CD1c-positive myeloid dendritic cell (primary cell): Measurements from ENCODE around the gene ARHGAP23.
"Not testable (repeated sequence)": the region's sequence is repeated elsewhere in the genome, so short reads cannot be mapped to it uniquely, and the experiment has no call there.

ENCODE experiments used
- DNase-seq: peaks from one replicate; pipeline ENCODE4 v3.0.0-alpha.2; 2016; ENCODE audit errors: extremely low spot score

ARHGAP23 gene

DNA sequence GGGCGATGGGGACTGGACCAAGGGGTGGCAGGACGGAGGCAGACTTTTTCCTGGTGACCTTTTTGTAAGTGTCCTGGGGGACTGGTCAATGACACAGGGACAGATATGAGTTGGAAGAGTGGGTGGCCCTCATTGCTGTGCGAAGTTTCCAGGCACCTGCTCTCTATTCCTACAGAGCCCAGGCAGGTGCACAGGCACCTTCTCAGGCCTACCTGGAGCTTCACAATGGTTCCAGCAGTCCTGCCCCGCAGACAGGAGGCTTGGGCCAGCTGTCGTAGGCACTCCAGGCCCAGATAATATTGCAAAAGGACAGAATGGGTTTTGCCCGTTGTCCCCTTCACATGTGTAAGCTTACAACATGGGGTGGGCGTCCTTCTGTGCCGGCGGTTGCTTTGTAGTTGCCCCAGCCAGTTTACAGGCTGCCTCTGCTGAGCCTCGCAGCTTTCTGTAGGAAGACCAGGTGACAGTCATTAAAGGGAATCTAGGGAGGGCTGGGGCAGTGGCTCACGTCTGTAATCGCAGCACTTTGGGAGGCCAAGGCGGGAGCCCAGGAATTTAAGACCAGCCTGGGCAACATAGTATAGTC, 84.3 kb downstream of the ARHGAP23 start:
- DNase-seq, result no peak

DNA sequence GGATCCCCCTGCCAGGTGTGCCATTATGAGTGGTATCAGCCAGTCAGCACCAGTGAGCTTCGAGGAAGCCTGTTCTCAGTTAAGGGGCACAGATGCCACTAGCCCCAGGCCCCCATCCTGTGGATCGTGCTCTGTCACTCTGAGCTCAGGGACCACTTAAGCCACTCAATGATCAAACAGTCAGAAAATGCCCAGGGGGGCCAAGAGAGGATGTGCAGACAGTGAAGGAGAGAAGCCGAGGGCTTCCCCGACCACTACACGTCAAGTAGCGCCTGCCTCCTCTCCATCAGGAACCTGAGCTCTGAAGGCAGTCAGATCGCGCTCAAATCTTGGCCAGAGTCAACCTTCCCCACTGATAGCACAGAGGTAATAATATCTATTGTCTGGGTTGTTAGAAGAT, 98.3 kb downstream of the ARHGAP23 start:
- not testable (repeated sequence) for DNase-seq

DNA sequence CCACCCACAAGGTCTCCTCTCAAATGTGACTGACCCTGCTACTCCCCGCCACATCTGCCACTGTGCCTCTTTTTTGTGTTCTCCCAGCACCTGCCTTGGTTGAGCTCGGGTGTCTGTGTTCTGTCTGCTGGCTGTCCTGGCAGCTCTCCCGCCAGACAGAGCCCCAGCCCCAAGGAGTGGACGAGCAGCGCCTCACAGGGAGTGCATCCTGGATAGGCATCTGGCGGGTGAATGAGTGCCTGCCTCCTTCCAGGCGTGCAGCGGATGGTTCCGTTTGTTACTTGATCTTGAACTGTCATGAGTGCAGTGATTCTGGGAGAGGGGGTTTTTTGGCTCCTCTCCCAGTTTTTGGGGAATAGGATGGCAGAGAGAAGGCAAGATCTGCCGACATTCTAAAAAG, 99.9 kb downstream of the ARHGAP23 start:
- not testable (repeated sequence) for DNase-seq

DNA sequence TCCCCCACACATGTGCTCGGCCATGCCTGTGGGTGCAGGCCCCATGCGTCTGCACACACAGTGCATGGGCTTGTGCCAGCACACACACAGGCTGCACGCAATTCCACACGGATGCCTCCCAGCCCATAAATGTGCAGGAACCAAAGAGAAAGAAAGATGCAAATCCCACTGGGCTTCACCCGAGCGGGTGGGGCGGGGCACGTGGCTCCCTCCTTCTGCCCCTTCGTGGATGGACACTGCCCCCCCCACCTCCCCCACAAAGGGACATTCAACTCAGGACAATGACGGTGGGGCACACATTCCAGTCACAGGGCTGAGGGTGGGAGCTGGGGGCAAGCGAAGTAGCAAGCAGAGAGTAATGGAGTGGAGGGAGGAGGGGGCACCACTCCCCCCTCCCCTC, 102.6 kb downstream of the ARHGAP23 start:
- not testable (repeated sequence) for DNase-seq

DNA sequence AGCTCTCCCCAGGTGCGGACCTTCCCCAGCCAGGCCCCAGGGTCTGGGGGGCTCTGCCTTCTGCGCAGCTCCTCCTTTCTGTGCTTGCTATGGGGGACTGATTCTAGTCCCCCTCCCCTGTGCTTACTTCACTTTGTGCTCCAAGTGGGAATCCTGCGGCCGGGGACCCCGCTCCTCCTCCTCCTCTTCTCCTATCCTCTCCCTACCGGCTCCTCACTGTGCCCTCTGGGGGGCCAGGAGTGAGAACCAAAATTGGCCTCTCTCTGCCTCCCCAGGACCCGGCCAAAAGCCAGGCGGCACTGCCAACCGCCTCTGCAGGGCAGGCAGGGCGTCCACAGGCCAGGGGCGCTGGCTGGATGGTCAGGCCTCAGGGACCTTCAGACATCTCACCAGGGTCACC, 103.5 kb downstream of the ARHGAP23 start:
- DNase-seq, result not testable (repeated sequence)

DNA sequence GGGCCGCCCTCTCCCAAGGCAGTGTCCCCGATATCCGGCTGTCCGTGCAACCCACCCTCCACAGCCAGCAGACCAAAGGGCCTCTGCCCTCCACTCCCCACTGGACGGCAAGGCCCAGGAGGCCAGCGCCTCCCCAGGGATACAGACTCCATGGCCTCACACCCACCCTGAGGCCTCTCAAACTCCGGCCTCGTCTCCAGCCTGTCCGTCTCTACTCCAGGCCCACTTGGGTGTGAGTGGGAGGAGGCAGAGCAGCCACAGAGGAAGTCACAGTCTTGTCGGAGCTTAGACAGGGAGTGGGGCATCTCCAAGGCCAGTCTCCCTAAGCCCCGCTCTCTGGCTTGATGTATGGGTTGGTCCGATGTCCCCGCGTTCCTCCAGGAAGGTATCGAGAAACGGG, 104.2 kb downstream of the ARHGAP23 start:
- DNase-seq, result no peak

DNA sequence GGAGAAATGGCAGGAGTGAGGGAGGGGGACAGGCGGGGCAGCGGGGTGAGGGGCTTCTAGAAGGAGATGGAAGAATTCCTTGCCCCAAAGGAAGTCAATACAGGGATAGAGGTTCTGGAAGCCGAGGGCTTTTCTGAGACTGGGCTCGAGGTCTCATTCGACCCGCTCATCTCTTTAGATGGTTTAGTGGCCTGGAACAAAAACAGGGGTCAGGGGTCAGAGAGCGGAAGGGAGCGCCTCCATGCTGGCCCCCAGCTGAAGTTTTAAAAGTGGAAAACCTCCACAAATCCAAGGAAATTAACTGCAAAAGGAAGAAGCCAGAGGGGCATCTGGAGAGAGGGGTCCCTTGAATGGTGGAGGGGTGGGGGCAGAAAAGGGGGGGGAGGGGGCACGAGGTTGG, 105.0 kb downstream of the ARHGAP23 start:
- no peak for DNase-seq

DNA sequence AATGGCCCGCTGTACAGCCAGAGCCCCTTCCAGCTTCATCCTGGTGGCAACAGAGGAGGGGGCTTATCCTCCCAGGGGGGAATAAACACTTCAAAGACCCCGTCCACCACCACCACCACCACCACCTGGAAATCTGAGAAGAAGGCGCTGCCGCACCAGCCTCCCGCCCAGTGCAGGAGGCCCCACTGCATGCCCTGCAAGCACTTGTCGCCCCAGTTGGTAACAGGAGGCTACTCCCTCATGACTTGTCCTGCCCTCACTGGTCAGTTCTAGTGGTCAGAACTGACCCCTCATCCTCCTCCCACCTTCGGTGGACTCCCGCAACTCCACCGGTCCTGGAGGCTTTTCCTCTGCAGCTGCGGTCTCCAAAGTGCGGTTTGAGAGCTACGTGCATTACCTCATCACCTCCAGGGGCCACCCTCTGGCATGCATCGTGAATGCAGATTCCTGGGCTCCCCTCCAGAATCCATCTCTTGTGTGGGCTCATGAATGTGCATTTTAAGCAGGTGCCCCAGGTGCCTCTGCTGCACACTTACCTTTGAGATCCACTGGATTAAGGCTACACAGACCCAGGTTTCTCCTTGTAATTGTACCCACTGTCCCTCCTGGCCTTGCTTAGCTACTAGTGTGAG, 105.7 kb downstream of the ARHGAP23 start:
- no peak for DNase-seq

DNA sequence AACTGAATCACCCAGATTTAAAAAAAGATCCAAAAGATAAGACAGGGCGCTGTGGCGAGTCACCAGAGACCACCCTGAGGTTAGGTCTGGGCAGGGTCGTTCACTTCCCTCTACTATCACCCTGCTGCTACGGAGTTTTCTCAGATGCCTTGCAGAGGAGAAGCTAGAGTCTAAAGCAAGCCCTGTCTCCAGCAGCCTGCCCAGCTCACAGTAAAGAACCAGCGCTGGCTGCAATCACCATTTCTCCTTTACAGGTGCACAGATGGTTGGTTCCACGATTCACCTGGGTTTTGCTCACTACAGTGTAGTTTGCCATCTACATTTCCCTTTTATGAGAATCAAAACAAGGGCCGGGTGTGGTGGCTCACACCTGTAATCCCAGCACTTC, 106.2 kb downstream of the ARHGAP23 start:
- DNase-seq, result no peak

DNA sequence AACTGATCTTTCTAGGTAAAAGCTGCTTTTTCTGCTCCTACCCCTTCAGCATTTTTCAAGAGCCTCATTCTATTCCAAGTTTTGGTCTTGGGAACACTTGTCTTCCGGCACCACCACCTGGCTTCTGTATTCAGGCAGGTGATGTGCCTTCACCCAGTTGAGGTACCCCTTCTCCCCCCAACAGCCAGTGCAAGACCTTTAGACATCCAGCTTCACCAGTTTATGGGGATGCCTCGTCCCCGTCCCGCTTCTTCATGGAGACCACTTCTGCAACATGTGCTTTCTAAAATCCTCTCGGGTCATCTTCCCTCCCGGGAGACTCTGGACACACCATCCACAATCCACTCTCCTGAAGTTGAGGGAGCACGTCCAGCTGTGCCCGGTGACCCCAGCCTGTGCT, 107.6 kb downstream of the ARHGAP23 start:
- DNase-seq, result no peak

DNA sequence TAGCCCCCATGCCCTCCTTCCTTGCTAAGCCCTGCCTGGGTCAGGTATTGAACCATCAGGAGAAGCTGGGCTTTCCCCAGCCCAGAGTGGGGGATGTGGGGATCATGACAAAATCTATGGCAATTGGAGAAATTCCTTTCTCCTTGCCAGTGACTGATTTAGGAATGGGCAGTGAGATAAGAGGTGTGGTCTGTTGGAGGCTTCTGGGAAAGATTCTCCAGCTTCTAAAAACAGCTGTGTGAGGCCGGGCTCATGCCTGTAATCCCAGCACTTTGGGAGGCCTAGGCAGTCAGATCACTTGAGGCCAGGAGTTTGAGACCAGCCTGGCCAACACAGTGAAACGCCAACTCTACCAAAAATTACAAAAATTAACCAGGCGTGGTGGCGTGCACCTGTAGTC, 108.4 kb downstream of the ARHGAP23 start:
- no peak for DNase-seq

DNA sequence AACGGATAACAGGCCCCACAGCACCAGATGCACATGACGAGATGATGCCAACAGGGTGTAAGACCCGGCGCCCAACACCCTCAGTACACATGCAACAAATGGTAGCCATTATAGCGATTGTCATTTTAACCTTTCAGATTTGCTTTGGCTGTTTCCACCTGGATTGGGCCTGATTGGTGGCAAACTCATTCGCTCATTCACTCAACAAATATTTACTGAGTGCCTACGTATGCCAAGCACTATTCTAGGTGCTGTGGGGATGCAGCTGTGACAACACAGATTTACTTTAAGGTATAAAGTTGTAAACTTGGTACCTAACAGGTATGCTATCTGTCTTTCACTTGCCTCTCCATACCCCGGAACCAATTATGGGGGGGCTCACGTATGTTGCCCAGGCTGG, 110.6 kb downstream of the ARHGAP23 start:
- DNase-seq, result no peak

DNA sequence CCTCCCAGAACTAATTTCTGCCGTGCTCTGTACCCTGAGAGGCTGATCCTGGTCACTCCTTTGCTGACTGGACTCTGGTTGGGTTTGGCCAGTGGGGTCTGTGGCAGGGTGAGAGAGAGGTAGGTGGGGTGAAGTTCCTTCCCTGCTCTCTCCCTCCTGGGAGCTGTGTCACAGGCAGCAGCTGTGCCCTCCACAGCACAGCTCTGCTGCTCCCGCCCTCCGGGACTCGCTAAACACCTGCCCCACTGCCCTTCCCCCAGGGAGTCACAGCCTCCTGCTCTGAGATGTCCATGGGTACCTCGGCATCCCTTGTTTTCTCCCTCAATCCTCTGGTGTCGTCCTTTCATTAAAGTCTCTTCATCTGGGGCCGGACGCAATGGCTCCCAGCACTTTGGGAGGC, 111.1 kb downstream of the ARHGAP23 start:
- no peak for DNase-seq

DNA sequence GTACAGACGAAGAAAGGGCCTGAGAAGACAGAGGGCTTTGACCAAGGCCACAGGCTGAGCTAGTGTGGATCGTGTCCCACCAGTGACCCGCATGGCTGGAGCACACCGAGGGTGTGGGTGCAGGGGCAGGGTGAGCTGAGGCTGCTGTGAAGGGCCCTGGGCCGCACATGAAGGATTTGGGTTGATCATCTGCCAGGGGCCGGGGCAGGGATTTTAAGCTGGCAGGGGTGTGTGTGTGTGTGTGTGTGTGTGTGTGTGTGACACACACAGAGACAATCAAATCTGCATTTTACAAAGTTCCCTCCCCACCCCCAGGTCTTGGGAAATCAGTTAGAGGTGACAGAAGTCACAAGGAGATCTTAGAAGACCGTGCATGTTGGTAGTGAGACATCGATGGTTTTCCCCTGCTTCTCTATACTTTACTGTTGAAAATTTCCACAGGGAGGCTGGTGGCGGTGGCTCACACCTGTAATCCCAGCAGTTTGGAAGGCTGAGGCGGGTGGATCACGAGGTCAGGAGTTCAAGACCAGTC, 112.3 kb downstream of the ARHGAP23 start:
- DNase-seq, result no peak

DNA sequence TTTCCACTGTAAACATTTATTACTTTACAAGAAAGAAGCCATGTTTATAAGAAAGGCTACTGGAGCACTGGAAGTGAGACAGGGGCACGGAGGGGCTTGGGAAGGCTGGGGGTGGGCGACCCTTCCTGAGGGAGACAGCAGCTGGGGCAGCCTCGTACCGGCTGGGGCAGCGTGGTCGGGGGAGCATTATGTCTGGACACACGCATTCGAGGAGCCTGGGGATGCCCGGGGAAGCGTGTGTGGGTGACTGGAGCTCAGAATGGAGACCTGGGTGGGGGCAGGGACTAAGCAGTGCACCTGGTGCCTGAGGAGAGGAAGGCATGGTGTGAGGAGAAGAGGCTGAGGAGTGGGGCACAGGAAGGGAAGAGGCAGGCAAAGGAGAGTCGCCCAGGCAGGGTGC, 113.0 kb downstream of the ARHGAP23 start:
- DNase-seq, result no peak

DNA sequence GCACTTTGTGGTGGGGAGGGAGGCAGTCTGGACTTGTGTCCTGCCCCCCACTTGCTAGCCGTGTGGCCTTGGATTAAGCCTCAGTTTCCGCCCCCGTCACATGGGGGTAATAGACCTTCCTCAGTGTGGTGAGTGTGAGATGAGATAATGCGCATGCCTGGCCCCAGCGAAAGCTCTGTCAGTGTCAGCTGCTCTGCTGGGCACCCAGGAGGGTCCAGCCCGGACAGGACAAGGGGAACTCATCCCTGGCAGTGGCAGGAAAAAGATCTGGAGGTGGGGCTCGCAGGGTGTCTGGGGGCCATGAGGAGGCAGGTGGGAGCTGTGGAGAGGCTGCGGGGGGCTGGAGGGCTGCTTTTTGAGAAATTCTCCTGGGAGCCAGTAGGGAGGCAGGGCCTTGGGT, 114.0 kb downstream of the ARHGAP23 start:
- DNase-seq, result no peak

DNA sequence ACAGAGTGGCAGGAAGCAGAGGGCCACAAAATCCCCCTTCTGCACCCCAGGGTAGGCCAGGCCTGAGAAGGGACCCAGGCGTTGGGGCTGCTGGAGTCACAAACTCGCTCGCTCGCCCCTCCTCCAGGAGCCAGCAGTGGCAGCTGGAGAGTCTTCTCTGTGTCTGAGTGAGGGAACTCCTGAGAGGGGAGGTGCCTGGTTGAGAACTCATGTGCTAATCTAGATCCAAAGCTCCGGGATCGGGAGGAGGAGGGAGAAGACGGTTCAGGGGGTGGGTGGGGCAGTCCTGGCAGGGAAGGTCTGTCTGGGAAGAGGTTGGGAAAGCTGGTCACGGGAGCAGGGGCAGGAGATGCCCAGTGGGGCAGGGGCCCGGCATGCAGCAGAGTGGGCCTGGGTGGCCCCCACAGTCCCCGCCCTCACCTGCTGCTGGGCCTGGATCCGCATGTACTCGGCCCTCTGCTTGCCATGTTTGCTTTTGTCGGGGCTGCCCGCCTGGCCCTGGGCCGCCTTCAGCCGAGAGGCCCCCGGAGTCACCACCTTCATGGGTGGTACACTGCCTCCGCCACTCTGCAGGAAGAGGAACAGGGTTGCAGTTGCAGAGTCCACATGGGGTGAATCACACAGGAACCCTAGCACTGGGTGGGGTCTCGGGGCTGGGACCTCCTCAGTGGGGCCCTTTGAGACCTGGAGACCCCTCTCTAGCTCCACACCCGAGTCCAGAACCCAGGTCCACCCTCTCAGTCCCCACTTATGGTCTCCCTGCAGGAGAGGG, 115.3 kb downstream of the ARHGAP23 start:
- DNase-seq, result no peak

DNA sequence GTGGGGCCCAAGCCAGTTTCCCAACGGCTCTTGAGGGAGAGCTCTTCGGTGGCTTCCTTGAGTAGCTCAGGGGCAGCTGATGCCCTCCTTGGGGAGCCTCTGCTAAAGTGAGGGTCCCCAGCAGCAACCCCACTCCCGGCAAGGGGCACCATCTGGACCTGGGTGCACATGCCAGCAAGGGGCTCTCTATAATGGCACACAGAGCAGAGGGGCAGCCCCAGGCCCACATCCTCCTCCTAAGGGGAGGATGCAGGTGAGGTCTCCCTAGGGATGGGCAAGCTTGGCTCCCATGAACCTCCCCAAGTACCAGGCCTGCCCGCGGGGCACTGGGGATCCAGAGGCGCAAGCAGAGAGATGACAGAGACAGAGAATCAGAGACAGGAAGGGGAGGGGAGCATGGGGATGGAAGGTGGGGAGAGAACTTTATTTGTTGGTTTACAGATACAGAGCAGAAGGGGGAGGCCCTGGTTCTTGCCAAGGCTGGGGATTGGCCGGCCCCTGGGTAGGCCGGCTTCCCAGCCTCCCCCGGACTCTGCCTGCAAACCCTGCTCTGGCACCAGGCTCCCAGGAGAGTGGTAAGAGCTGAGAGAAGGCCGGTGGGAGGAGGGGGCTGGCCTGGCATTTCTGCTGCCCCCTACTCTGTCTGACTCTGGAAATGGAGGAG, 116.0 kb downstream of the ARHGAP23 start:
- no peak for DNase-seq

DNA sequence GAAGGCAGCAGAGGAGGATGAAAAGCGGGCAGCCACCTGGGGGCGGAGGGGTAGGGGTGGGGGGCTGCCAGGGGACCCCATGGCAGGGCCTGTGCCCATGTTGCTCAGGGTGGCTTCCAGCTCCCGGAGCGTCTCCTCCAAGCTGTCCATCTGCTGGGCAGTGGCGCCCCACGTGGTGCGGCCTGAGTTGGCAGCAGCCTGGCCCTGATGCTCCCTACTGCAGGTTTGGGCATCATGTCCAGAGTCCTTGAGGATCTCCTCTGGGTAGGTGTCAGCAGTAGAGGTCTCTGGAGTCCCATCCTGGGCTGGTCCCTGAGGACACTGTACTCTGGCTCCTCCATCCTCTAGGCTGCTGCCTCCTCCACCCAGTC, 116.6 kb downstream of the ARHGAP23 start:
- DNase-seq, result no peak

DNA sequence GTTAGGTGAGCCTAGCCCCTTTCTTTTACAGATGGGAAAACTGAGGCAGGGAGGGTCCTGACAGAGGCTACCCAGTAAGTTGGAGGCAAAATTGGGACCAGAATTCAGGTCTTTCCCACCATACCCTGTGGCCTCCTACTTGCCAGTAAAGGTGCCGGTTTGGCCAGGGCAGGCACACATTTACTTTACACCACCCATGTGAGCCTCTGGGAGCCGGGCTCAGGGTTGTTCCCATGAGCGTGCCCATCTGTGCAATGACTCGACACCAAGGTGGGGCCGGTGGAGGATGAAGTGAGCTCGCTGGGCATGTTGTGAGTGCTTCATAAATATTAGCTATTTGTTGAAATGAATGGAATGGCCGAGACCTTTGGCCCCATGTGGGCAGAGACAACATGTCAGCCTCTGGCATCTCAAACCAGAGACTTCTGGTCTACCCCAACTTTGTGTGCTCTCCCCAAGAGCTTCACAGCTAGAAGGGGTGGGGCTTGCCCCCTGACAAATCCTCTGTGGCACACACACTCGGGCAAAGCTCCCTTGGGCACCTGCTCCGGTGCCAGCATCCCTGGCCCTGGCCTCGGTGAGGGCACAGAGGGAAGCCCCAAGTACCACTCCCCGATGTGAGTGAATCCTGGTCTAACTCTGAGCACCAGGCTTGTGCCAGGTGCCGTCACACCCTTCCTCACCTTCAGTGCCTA, 117.4 kb downstream of the ARHGAP23 start:
- DNase-seq, result no peak

DNA sequence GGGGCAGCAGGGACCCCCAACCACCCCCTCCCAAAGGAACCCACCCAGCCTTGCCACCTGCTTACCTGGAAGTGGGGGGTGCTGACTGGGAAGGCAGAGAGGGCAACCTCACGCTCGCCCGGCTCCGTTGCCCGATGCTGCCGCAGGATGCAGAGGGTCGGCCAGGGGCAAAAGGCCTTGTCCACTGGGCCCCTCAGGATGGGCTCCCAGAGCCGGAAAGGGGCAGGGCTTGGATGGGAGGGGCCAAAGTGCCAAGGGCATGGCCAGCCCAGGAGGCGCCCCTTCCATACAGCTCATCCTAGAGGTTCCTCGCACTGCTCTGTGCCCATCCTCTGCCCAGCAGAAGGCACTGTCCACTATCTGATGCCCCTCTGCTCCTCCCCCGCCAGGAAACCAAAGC, 118.1 kb downstream of the ARHGAP23 start:
- no peak for DNase-seq

DNA sequence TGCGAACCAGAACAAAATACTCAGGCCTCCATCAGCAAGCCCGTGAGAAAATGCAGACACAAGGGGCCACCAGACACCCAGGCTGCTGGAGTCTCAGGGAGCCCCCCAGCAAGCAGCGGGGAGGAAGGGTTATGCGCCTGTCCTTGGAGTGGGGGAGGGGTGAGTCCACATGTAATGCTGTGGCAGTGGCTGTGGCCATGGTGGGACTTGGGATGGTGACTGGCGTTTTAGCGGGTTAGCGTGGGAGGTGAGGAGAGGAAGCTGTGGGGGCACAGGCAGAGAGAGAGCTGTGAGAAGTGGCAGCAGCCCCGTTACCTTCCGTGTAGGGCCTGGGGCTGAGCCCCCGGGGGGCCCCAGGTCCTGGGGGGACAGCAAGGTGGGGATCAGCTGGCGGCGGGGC, 119.2 kb downstream of the ARHGAP23 start:
- peak; percentile 41 for DNase-seq
